ENCODE data around the gene TIMM17B. TPM values are rescaled to one million over a fixed set of nuclear protein-coding genes. Genes with fewer than 3 reads are reported as not detected.

Gene TIMM17B
- total and polyA plus RNA-seq, 2 of the 8 experiments (the other 6 are each of a cell fraction or from before 2014, with no cell fraction given), result 77.8 to 246 TPM

- Histone ChIP-seq H3K4ac (replicated peaks; ENCODE audit: insufficient read length, low read depth, low read length) (no peak overlapping the region), H3K18ac (ENCODE audit: extremely low read depth, low read length) (no peak overlapping the region), H4K8ac (ENCODE audit: extremely low read depth, insufficient read depth, low read length) (no peak overlapping the region), H2AK5ac (ENCODE audit: low read depth, low read length) (0 out of 2 replicates have a peak overlapping the region, but pooled peaks have one; percentile 1), H3K14ac (ENCODE audit: insufficient read length) (no peak overlapping the region), H3K36me3 (ENCODE audit: control insufficient read depth in 2 of 4, insufficient read depth in 4 of 4, low read length in 3 of 4) (peaks cover 0 to 22% (median 8%) of the 10 kb centered on the region in 4 experiments; a peak in 6 of 8 replicates), H3K4me2 (ENCODE audit: insufficient read depth in 1 of 2, low read depth in 2 of 2, low read length in 2 of 2) (peak overlapping the region; percentile 3 to 47; a peak in 2 of 4 replicates), H2AFZ (ENCODE audit: low read length) (no peak overlapping the region), H3K9ac (replicated peaks in 1 of 4; ENCODE audit: extremely low read depth in 1 of 4, low read depth in 3 of 4, low read length in 3 of 4) (no peak overlapping the region), H2BK15ac (ENCODE audit: low read length) (no peak overlapping the region), H3K4me3 (ENCODE audit: extremely low read depth in 1 of 4, insufficient read depth in 2 of 4, low read depth in 3 of 4, low read length in 4 of 4) (peak overlapping the region in 1 of 4 experiments; percentile 42; a peak in 1 of 8 replicates), H2BK20ac (ENCODE audit: low read length) (no peak overlapping the region), H4K5ac (ENCODE audit: insufficient read length, low read depth, low read length) (no peak overlapping the region), H3K23me2 (ENCODE audit: low read depth, low read length) (no peaks in the 10 kb centered on the region), H2BK5ac (ENCODE audit: low read depth, low read length) (no peak overlapping the region; the same call in 1 of the 2 replicates), H4K91ac (replicated peaks; ENCODE audit: insufficient read length, low read length) (no peak overlapping the region), H3K23ac (ENCODE audit: insufficient read length) (no peak overlapping the region), H3K56ac (replicated peaks; ENCODE audit: insufficient read length, low read depth, low read length) (no peak overlapping the region), H3K9me3 (ENCODE audit: insufficient read depth in 2 of 2, low read depth in 1 of 2, low read length in 1 of 2) (no peaks in the 10 kb centered on the region), H2BK12ac (ENCODE audit: low read depth, low read length) (peak overlapping the region; percentile 29; the same call in 1 of the 2 replicates), H3K79me1 (ENCODE audit: low read depth, low read length) (no peaks in the 10 kb centered on the region), H4K20me1 (replicated peaks in 1 of 2; ENCODE audit: control insufficient read depth in 1 of 2, insufficient read depth in 2 of 2, low read length in 2 of 2) (peaks cover 0 to under 1% of the 10 kb centered on the region in 2 experiments), H3K79me2 (ENCODE audit: control insufficient read depth in 1 of 2, insufficient read depth in 2 of 2, low read length in 2 of 2) (peaks cover 0 to 49% of the 10 kb centered on the region in 2 experiments; a peak in 2 of 4 replicates), H3K27ac (ENCODE audit: low read depth, low read length) (peak overlapping the region; percentile 68; the same call in 1 of the 2 replicates), H2BK120ac (replicated peaks; ENCODE audit: low read depth, low read length) (no peak overlapping the region), H3K27me3 (replicated peaks in 1 of 4; ENCODE audit: control insufficient read depth in 3 of 4, extremely low read depth in 1 of 4, insufficient read depth in 3 of 4, low read length in 3 of 4) (no peaks in the 10 kb centered on the region), H3K4me1 (replicated peaks in 1 of 4; ENCODE audit: control insufficient read depth in 3 of 4, insufficient read depth in 4 of 4, low read length in 3 of 4) (peaks cover 0 to 12% (median 3%) of the 10 kb centered on the region in 4 experiments; a peak in 6 of 7 replicates)
- FAIRE-seq (no peak), DNase-seq (ENCODE audit: low read depth in 1 of 2, low spot score in 2 of 2) (no peak)
- WGBS, 2 experiments (ENCODE audit: extremely low coverage in 1 of 2, insufficient coverage in 1 of 2, insufficient read length in 1 of 2, insufficient replicate concordance in 2 of 2, low coverage in 1 of 2, low lambda C conversion rate in 2 of 2, missing lambda C conversion rate in 1 of 2), result 100% methylated on average over 2 of the region's 8 CpGs; no CpG with 5 or more reads in 1 of the 2 experiments
- CTCF ChIA-PET (ENCODE audit: partially characterized antibody), result interaction anchor here (0.6 to 3.1 kb wide), 7 partner anchors 10 to 105 kb away, joined by 3 to 20 read pairs (median 6); partner anchors contain the start of genes PQBP1 and TIMM17B
- POLR2A ChIA-PET (ENCODE audit: partially characterized antibody), result interaction anchor here (1.2 to 21.5 kb wide), 6 partner anchors 17 to 45 kb away, joined by 4 to 572 read pairs (median 4); partner anchors contain the start of genes OTUD5, PIM2, PQBP1 and SLC35A2
- TF ChIP-seq CBX8 (IDR thresholded peaks at IDR 0.05; ENCODE audit: borderline replicate concordance, low read depth, low read length), result no peak
- no peak for TF ChIP-seq SIX5 (IDR thresholded peaks at IDR 0.05; ENCODE audit: low read depth, low read length)
- no peak for TF ChIP-seq ASH2L (IDR thresholded peaks at IDR 0.05; ENCODE audit: low read length)
- no peak for TF ChIP-seq BCL11A (IDR thresholded peaks at IDR 0.05; ENCODE audit: low read depth in 2 of 2, low read length in 2 of 2)
- no peak for TF ChIP-seq CHD1 (IDR thresholded peaks at IDR 0.05; ENCODE audit: low read depth, low read length)
- TF ChIP-seq SRF (IDR thresholded peaks at IDR 0.05; ENCODE audit: low read depth, low read length), result no peak
Measured at GRCh38 chrX:48936429-48937053, 39.0 kb upstream of the TIMM17B start.
